Measurements from ENCODE around the gene AMDHD2. TPM values are rescaled to one million over a fixed set of nuclear protein-coding genes. Genes with fewer than 3 reads are reported as not detected.
A peak's percentile ranks its signal among the peaks of the same experiment; 100 is the strongest.

Gene AMDHD2
- total RNA-seq, 1 donor from 2014 or later = 58.3 TPM

- H3K27me3 Mint-ChIP-seq (ENCODE audit: low read depth) = no peaks in the 10 kb centered on the region
- DNase-seq (ENCODE audit: low read depth, low spot score) = no peak
- no peaks in the 10 kb centered on the region for H3K9me3 Mint-ChIP-seq
- TF ChIP-seq CTCF (conservative IDR thresholded peaks at IDR 0.05) = no peak
- H3K4me1 Mint-ChIP-seq = peaks cover 7% of the 10 kb centered on the region
- no peak overlapping the region for H3K27ac Mint-ChIP-seq (ENCODE audit: unreplicated experiment)
- H3K4me3 Mint-ChIP-seq = no peak overlapping the region
- no peaks in the 10 kb centered on the region for H3K36me3 Mint-ChIP-seq (ENCODE audit: low read depth)
Observed at GRCh38 chr16:2499454-2499853, 20.7 kb upstream of the AMDHD2 start.

DNA sequence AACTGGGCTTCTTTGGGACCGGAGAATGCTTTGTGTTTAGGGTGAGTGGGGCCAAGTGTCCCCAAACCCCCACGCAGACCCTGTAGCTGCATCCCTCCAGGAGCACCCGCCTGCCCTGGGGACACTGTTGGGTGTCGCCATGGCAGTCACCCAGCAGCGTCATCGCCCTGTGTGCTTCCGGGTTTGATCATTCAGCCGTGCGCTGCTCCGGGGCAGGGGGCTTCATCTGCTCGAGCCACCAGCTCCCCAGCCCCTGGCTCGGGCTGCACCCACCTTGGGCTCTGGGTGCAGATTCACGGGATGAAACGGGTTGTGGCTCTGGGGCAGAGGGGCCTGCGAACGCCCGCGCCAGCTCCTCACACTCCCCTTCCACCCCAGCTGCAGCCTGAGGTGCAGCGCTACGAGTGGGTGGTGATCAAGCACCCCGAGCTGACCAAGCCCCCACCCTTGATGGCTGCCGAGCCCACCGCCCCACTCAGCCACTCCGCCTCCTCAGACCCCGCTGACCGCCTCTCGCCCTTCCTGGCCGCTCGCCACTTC lies 20.2 kb upstream of the AMDHD2 start:
- Mint-ChIP-seq H3K4me1 (peaks cover 7% of the 10 kb centered on the region), H3K4me3 (no peak overlapping the region), H3K9me3 (no peaks in the 10 kb centered on the region), H3K27me3 (ENCODE audit: low read depth) (no peaks in the 10 kb centered on the region), H3K27ac (ENCODE audit: unreplicated experiment) (no peak overlapping the region), H3K36me3 (ENCODE audit: low read depth) (no peaks in the 10 kb centered on the region)
- no peak for DNase-seq (ENCODE audit: low read depth, low spot score)
- no peak for TF ChIP-seq CTCF (conservative IDR thresholded peaks at IDR 0.05)

DNA sequence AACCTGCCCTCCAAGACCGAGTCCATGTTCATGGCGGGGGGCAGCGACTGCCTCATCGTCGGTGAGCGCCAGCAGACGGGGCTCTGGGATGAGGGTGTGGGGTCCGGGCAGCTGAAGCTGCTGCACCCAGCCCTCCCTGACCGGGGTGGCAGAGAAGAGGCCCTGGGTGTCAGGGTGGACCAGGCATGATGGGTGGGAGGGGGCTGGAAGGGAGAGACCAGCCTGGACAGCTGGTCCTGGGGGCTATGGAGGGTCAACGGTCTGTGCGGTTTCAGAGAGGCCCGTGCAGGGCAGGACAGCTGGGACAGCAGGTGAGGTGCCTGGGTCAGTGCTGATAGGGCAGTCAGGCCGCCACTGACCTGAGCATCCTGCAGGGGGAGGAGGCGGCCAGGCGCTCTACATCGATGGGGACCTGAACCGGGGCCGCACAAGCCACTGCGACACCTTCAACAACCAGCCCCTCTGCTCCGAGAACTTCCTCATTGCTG lies 19.7 kb upstream of the AMDHD2 start:
- no peaks in the 10 kb centered on the region for H3K9me3 Mint-ChIP-seq
- no peak for DNase-seq (ENCODE audit: low read depth, low spot score)
- H3K27me3 Mint-ChIP-seq (ENCODE audit: low read depth) = no peaks in the 10 kb centered on the region
- H3K36me3 Mint-ChIP-seq (ENCODE audit: low read depth) = no peaks in the 10 kb centered on the region
- no peak overlapping the region for H3K27ac Mint-ChIP-seq (ENCODE audit: unreplicated experiment)
- no peak for TF ChIP-seq CTCF (conservative IDR thresholded peaks at IDR 0.05)
- H3K4me3 Mint-ChIP-seq = no peak overlapping the region
- peaks cover 7% of the 10 kb centered on the region for H3K4me1 Mint-ChIP-seq

- Mint-ChIP-seq H3K27ac (ENCODE audit: unreplicated experiment) (no peak overlapping the region), H3K4me3 (peak overlapping the region; percentile 66)
- DNase-seq (ENCODE audit: low read depth, low spot score) = peak; percentile 95
Observed at GRCh38 chr16:2500918-2501750, 19.0 kb upstream of the AMDHD2 start.

More at GRCh38 chr16:2500918-2501750, 19.0 kb upstream of the AMDHD2 start:
- H3K27me3 Mint-ChIP-seq (ENCODE audit: low read depth) = no peaks in the 10 kb centered on the region
- no peaks in the 10 kb centered on the region for H3K36me3 Mint-ChIP-seq (ENCODE audit: low read depth)
- peaks cover 7% of the 10 kb centered on the region for H3K4me1 Mint-ChIP-seq
- H3K9me3 Mint-ChIP-seq = no peaks in the 10 kb centered on the region
- TF ChIP-seq CTCF (conservative IDR thresholded peaks at IDR 0.05) = peak; percentile 100
